T-helper 1 cell treated with Interleukin-12 subunit alpha and Interleukin-12 subunit beta and Interleukin-4 antibody, amounts not matched to agents 30 μg/mL and 1 μg/mL, for 36 hours (primary cell): ENCODE data around the gene CBLC.

ENCODE experiments used
- H3K27ac Mint-ChIP-seq: one replicate; pipeline ENCODE4 v1.8.0; 2021; ENCODE audit warnings: mild to moderate bottlenecking, mixed read lengths
- H3K27me3 Mint-ChIP-seq: one replicate; pipeline ENCODE4 v1.8.0; 2021; ENCODE audit warnings: low read depth, mixed read lengths
- H3K36me3 Mint-ChIP-seq: one replicate; pipeline ENCODE4 v1.8.0; 2021; ENCODE audit warnings: low read depth, mixed read lengths
- H3K4me1 Mint-ChIP-seq: one replicate; pipeline ENCODE4 v1.8.0; 2021; ENCODE audit warnings: low read depth, mixed read lengths
- H3K4me3 Mint-ChIP-seq: one replicate; pipeline ENCODE4 v1.8.0; 2021; ENCODE audit warnings: mild to moderate bottlenecking, moderate library complexity, mixed read lengths
- H3K9me3 Mint-ChIP-seq: one replicate; pipeline ENCODE4 v1.8.0; 2021; ENCODE audit warnings: mixed read lengths

The CBLC gene, protein sequence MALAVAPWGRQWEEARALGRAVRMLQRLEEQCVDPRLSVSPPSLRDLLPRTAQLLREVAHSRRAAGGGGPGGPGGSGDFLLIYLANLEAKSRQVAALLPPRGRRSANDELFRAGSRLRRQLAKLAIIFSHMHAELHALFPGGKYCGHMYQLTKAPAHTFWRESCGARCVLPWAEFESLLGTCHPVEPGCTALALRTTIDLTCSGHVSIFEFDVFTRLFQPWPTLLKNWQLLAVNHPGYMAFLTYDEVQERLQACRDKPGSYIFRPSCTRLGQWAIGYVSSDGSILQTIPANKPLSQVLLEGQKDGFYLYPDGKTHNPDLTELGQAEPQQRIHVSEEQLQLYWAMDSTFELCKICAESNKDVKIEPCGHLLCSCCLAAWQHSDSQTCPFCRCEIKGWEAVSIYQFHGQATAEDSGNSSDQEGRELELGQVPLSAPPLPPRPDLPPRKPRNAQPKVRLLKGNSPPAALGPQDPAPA

DNA sequence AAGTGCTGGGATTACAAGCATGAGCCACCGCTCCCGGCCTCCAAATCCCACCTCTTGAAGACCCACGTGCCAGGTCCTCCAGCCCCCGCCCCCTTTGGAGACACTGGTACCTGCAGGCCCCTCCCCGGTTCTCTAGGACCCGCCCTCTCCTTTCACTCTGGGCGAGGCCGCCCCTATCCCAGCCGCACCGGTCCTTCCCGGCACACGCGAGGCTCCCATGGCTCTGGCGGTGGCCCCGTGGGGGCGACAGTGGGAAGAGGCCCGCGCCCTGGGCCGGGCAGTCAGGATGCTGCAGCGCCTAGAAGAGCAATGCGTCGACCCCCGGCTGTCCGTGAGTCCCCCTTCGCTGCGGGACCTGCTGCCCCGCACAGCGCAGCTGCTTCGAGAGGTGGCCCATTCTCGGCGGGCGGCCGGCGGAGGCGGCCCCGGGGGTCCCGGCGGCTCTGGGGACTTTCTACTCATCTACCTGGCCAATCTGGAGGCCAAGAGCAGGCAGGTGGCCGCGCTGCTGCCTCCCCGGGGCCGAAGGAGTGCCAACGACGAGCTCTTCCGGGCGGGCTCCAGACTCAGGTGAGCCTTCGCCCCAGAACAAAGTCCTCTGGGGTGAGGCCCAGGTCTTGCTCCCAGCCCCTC, at the start of gene CBLC:
CBLC (plus strand) TSS at position 176 of the 633 bp plus-strand sequence; CDS start at position 218, 42 bp downstream.
- no peaks in the 10 kb centered on the region for H3K36me3 Mint-ChIP-seq
- no peak within 1 kb of the TSS for H3K27ac Mint-ChIP-seq
- no peaks in the 10 kb centered on the region for H3K9me3 Mint-ChIP-seq
- peaks cover 3% of the 10 kb centered on the region for H3K27me3 Mint-ChIP-seq
- no peak within 1 kb of the TSS for H3K4me3 Mint-ChIP-seq
- no peaks in the 10 kb centered on the region for H3K4me1 Mint-ChIP-seq

DNA sequence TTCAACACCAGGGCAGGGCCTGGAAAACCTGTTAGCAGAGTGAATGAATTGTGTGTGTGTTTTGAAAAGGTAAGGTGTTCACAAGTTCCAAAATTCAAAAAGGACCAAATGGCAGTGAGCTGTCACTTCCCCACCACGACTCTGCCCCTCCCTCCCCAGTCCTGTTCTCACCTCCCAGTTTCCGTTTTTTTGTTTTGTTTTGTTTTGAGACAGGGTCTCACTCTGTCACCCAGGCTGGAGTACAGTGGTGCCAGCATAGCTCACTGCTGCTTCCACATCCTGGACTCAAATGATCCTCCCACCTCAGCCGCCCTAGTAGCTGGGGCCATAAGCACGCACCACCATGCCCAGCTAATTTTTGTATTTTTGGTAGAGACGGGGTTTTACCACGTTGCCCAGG, 49.5 kb upstream of the CBLC start:
- H3K4me1 Mint-ChIP-seq = peaks cover 38% of the 10 kb centered on the region

DNA sequence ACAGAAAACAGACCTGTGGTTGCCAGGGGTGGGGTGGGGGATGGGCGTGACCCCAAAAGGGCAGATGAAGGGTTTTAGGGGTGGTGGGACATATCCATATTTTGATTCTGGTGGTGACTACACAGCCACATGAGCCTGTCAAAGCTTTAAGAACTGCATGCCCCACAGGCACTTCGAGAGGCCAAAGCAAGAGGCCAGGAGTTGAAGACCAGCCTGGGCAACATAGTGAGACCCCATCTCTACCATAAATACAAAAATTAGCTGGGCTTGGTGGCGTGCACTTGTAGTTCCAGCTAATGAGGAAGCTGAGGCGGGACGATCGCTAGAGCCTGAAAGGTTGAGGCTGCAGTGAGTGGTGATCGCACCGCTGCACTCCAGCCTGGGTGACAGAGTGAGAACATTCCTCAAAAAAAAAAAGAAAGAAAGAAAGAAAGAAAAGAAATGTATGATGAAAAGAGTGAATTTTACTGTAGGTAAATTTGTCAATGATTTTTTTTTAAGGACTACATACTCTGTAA, 48.1 kb upstream of the CBLC start:
- Mint-ChIP-seq H3K27me3 (peaks cover 4% of the 10 kb centered on the region), H3K9me3 (no peaks in the 10 kb centered on the region), H3K4me1 (peaks cover 25% of the 10 kb centered on the region), H3K4me3 (no peak overlapping the region), H3K27ac (no peak overlapping the region), H3K36me3 (no peaks in the 10 kb centered on the region)

More for the DNA sequence above, 49.5 kb upstream of the CBLC start:
- no peaks in the 10 kb centered on the region for H3K36me3 Mint-ChIP-seq
- H3K27me3 Mint-ChIP-seq = no peaks in the 10 kb centered on the region
- peak overlapping the region; percentile 70 for H3K27ac Mint-ChIP-seq
- H3K4me3 Mint-ChIP-seq = peak overlapping the region; percentile 60
- no peaks in the 10 kb centered on the region for H3K9me3 Mint-ChIP-seq

DNA sequence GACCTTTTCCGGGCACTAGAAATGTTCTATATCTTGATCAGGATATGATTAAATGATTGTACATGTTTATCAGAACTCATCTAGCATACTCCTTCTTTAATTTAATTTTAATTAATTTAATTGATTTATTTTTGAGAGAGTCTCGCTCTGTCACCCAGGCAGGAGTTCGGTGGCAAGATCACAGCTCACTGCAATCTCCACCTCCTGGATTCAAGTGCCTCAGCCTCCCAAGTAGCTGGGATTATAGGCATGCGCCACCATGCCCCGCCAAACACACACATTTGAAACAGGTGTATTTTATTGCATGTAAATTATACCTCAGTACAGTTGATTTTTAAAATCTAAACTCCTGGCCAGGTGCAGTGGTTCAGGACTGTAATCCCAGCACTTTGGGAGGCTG, 46.6 kb upstream of the CBLC start:
- Mint-ChIP-seq H3K9me3 (no peaks in the 10 kb centered on the region), H3K27me3 (peaks cover 7% of the 10 kb centered on the region), H3K27ac (no peak overlapping the region), H3K4me3 (no peak overlapping the region), H3K4me1 (peaks cover 20% of the 10 kb centered on the region), H3K36me3 (no peaks in the 10 kb centered on the region)

DNA sequence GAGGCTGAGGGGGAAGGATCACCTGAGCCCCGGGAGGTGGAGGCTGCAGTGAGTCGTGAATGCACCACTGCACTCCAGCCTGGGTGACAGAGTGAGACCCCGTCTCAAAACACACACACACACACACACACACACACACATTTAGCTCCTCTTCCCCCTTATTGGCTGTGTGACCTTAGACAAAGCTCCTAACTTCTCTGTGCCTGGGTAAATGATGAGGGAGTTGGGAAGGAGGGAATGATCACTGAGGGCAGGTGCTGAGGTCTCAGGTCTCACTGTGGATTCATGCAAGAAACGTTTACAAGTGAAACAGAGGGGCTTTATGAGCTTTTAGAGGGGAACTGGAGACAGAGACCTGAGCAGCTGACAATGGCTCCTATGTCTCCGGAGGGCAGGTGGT, 46.1 kb upstream of the CBLC start:
- H3K27ac Mint-ChIP-seq = no peak overlapping the region
- no peaks in the 10 kb centered on the region for H3K9me3 Mint-ChIP-seq
- no peaks in the 10 kb centered on the region for H3K36me3 Mint-ChIP-seq
- H3K27me3 Mint-ChIP-seq = peaks cover 7% of the 10 kb centered on the region
- H3K4me1 Mint-ChIP-seq = peaks cover 18% of the 10 kb centered on the region
- no peak overlapping the region for H3K4me3 Mint-ChIP-seq

DNA sequence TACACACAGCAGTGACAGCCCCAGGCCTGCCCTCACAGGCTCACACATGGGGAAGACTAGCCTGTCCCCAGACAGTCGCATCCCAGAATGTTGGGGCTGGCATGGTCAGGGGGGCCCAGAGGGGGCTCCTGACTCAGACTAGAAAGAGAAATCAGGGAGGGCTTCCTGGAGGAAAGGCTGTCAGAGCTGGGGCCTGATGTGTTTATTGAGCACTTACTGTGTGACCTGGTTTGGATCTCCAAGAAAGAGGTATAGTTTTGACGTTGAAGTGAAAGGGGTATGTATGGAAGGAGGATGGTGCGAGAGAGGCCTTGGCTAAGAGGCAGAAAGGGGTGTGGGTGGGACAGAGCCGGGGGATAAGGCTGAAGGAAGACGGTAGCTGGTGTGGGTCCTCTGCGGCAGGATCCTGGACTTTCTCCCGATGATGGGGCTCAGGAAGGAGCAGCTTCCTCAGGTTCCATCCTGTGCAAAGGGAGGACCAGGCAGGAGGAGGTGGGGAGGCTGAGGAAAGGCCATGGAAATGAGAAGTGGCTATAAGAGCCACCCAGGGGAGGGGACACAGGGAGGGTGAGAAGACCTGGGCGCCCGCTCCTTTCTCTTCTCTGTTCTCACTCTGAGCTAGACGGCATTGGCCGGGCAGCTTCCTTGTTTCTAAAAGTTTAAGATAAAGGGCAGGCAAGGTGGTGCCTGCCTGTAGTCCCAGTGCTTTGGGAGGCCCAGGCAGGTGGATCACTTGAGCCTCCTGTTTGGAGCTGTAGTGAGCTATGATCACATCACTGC, 45.3 kb upstream of the CBLC start:
- peaks cover 19% of the 10 kb centered on the region for H3K4me1 Mint-ChIP-seq
- H3K27ac Mint-ChIP-seq = no peak overlapping the region
- no peaks in the 10 kb centered on the region for H3K36me3 Mint-ChIP-seq
- peaks cover 7% of the 10 kb centered on the region for H3K27me3 Mint-ChIP-seq
- H3K9me3 Mint-ChIP-seq = no peaks in the 10 kb centered on the region
- H3K4me3 Mint-ChIP-seq = no peak overlapping the region

DNA sequence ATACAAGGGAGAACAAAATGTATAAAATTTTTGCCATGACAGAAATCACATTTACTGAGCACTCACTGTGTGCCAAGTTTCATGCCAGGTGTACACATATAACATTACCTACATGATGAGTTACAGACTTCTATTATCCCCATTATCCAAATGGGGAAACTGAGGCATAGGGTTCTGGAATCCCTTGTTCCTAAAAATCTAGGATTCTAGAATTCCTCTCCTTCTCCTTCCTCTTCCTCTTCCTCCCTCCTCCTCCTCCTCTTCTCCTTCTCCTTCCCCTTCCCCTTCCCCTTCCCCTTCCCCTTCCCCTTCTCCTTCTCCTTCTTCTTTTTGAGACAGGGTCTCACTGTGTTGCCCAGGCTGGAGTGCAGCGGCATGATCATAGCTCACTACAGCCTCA, 43.3 kb upstream of the CBLC start:
- Mint-ChIP-seq H3K36me3 (no peaks in the 10 kb centered on the region), H3K9me3 (no peaks in the 10 kb centered on the region), H3K27me3 (peaks cover 7% of the 10 kb centered on the region), H3K4me1 (peaks cover 15% of the 10 kb centered on the region), H3K27ac (no peak overlapping the region), H3K4me3 (no peak overlapping the region)

DNA sequence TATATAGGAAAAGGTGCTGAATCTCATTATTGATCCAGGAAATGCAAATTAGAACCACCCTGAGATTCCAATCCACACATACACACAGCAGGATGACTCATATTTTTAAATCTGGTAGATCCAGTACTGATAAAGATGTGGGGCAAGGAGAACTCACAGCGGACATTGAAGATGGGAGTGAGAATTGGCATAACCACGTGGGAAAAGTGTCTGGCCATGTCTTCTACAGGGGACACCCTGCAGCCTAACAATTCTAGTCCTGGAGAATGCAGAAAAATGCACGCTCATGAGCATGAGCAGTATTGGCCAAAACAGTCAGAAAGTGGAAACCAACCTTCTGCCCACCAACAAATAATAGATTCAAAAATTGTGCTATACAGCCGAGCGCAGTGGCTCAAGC, 42.7 kb upstream of the CBLC start:
- Mint-ChIP-seq H3K27me3 (peaks cover 7% of the 10 kb centered on the region), H3K4me3 (no peak overlapping the region), H3K4me1 (peaks cover 12% of the 10 kb centered on the region), H3K9me3 (no peaks in the 10 kb centered on the region), H3K27ac (no peak overlapping the region), H3K36me3 (no peaks in the 10 kb centered on the region)

DNA sequence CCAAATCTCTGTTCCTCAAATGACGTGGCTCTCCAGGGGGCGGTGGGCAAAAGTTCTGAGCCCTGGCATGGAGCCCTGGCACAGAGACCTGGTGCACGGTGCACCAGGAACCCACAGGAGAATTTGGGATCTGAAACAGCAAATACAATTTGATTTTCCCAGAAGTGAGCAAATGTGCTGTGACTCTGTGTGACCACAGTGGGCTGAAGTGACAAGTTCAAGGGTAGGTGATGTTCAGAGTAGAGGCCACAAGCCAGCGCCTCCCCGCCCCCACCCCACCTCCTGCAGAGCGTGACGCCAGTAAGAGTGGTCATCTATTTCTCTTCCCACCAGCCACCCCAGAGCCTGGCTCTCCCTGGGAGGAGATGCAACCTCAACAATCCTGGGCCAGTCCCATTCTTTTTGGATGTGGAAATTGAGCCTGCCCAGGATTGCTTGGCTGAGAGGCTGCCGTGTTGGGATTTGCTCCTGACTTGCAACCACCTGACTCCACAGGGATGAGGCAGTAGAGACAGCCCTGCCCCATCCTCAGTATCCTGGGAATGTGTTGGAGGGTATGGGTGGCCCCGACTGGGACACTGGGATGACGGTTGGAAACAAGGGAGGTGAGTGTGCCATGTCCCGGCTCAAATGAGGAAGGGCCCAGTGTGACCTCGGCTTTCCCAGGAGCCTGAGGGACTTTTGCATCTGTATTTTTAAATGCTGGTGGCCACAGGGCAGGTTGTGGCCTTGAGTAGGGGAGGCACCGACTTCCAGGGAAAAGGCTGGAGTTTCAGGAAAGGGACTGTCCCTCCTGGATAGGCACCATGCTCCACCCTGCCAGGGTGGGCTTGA, 40.2 kb upstream of the CBLC start:
- no peaks in the 10 kb centered on the region for H3K9me3 Mint-ChIP-seq
- no peak overlapping the region for H3K27ac Mint-ChIP-seq
- H3K36me3 Mint-ChIP-seq = no peaks in the 10 kb centered on the region
- peaks cover 7% of the 10 kb centered on the region for H3K27me3 Mint-ChIP-seq
- H3K4me3 Mint-ChIP-seq = no peak overlapping the region
- H3K4me1 Mint-ChIP-seq = peaks cover 19% of the 10 kb centered on the region

DNA sequence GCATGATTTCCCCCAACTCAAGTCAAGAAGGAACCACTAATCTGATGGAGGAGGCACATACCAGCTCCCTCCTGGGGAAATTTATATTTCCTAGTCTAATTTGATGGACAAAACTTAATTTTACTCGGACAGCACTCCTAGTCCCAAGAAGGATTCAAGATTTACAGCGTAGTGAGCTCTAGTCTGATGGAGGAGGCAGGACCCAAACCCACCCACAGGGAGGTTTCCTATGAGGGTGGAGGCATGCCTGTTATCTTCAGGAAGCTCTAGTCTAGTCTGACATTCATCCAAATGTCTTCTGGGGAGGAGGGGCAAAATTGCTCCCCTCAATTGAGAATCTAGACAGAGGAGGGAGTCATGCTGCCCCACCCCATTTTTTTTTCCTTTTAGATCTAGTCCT, 39.6 kb upstream of the CBLC start:
- peaks cover 21% of the 10 kb centered on the region for H3K4me1 Mint-ChIP-seq
- H3K27me3 Mint-ChIP-seq = peaks cover 7% of the 10 kb centered on the region
- H3K36me3 Mint-ChIP-seq = no peaks in the 10 kb centered on the region
- H3K27ac Mint-ChIP-seq = no peak overlapping the region
- H3K9me3 Mint-ChIP-seq = no peaks in the 10 kb centered on the region
- H3K4me3 Mint-ChIP-seq = no peak overlapping the region

DNA sequence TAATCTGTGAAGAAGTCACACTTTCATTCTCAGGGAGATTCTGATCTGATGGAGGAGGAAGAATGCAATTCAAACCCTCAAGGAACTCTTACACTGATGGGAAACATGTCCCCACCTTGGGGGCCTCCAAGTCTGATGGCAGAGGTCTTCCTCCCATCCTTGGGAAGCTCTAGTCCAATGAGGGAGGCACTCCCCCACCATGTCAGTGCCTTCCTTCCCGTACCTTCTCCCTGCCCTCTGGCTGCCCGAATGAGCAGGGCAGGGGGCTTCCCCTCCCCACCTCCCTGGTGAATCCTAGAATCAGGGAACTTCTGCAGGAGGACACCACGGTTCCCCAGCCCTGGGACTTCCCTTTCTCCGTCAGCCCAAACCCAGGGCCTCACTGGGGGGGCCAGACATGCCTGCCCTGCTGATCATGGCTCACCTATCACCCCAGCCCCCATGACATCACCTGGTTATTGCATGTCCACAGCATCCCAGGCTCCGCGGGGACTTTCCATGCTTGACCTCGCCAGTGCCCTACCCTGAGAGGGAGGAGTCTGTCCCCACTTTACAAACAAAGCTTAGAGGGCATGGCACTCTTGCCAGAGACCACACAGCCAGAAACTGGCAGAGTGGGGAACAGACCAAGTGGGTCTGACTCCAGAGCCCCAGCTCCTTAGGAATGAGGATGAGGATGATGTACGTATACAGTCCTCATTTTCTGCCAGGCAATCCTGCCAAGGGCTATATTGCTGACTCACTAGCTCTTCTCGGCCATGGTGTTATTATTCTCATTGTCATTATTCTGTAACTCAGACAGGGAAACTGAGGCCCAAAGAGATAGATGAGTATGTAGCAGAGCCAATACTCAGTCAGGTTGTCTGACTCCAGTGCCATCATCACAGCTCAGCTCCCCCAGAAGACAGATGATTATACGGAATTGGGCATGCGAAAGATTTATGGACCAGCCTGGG, 38.8 kb upstream of the CBLC start:
- H3K4me1 Mint-ChIP-seq = peaks cover 21% of the 10 kb centered on the region
- peak overlapping the region; percentile 45 for H3K27ac Mint-ChIP-seq
- H3K4me3 Mint-ChIP-seq = no peak overlapping the region
- H3K9me3 Mint-ChIP-seq = no peaks in the 10 kb centered on the region
- no peaks in the 10 kb centered on the region for H3K36me3 Mint-ChIP-seq
- H3K27me3 Mint-ChIP-seq = peaks cover 7% of the 10 kb centered on the region

DNA sequence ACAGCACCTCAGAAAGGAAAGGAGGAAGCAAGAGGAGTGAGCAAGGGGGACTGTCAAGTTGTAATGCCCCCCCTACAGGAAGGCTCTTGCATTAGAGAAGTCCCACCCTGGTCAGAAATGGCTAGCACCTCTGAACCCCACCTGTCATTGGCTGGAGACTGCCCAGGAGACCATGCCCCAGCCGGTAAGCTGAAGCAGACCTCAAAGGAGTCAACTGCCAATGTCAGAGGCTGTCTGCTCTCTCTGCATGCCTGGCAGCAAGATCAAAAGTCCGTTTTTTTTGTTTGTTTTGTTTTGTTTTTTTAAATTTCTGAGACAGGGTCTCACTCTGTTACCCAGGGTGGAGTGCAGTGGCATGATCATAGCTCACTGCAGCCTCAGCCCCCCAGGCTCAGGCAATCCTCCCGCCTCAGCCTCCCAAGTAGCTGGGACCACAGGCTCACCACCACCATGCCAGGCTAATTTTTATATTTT, 37.3 kb upstream of the CBLC start:
- no peaks in the 10 kb centered on the region for H3K9me3 Mint-ChIP-seq
- H3K36me3 Mint-ChIP-seq = no peaks in the 10 kb centered on the region
- H3K27me3 Mint-ChIP-seq = no peaks in the 10 kb centered on the region
- H3K4me1 Mint-ChIP-seq = peaks cover 20% of the 10 kb centered on the region
- no peak overlapping the region for H3K4me3 Mint-ChIP-seq
- no peak overlapping the region for H3K27ac Mint-ChIP-seq

DNA sequence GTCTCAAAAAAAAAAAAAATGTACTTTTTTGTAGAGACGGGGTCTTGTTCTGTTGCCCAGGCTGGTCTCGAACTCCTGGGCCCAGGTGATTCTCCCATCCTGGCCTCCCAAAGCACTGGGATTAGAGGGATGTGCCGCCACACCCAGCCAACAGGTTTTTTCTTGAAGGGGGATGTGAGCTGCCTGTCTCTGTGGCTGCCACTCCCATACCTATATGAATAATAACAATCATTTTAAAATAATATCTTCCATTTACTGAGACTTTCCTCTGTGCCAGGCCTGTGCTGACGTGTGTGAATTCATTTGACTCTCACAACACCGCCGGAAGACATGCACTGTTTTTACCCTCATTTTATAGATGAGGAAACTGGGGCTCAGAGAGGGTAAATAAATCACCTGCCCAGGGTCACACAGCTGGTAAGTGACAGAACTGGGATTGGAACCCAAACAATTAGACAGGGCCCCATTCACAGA, 36.4 kb upstream of the CBLC start:
- H3K4me3 Mint-ChIP-seq = no peak overlapping the region
- H3K4me1 Mint-ChIP-seq = peaks cover 29% of the 10 kb centered on the region

More for the DNA sequence above, 36.4 kb upstream of the CBLC start:
- H3K27ac Mint-ChIP-seq = no peak overlapping the region
- H3K9me3 Mint-ChIP-seq = no peaks in the 10 kb centered on the region
- no peaks in the 10 kb centered on the region for H3K36me3 Mint-ChIP-seq
- no peaks in the 10 kb centered on the region for H3K27me3 Mint-ChIP-seq
